Adipocyte (in vitro differentiated cells): ENCODE data around the gene MICU2.

Source experiments
- DNase-seq: peaks from one replicate; pipeline ENCODE4 v3.0.0-alpha.2; 2015; ENCODE audit warnings: low read depth
- H3K27me3 ChIP-seq: replicated peaks from 2 replicates; pipeline ENCODE4 v1.7.0; 2013; ENCODE audit warnings: mild to moderate bottlenecking, low read length, moderate library complexity; ENCODE audit not compliant: control insufficient read depth, insufficient read depth
- H3K36me3 ChIP-seq: 2 replicates; pipeline ENCODE4 v1.7.0; 2013; ENCODE audit warnings: low read length, mild to moderate bottlenecking, moderate library complexity; ENCODE audit not compliant: control insufficient read depth, insufficient read depth, severe bottlenecking
- H3K4me1 ChIP-seq: 2 replicates; pipeline ENCODE4 v1.7.0; 2013; ENCODE audit warnings: mild to moderate bottlenecking, low read length, moderate library complexity; ENCODE audit not compliant: control insufficient read depth, insufficient read depth
- H3K4me3 ChIP-seq: 2 replicates; pipeline ENCODE4 v1.7.0; 2013; ENCODE audit warnings: mild to moderate bottlenecking, low read length, moderate library complexity
- H3K9ac ChIP-seq: 2 replicates; pipeline ENCODE4 v1.7.0; 2013; ENCODE audit warnings: mild to moderate bottlenecking, low read length, moderate library complexity
- H3K9me3 ChIP-seq: 2 replicates; pipeline ENCODE4 v1.7.0; 2013; ENCODE audit warnings: mild to moderate bottlenecking, low read length, moderate library complexity; ENCODE audit not compliant: control insufficient read depth

The MICU2 gene

GRCh38 chr13:21526707-21527540 lies 77.0 kb downstream of the MICU2 start:
- Histone ChIP-seq H3K27me3 (no peaks in the 10 kb centered on the region), H3K4me3 (no peak overlapping the region), H3K4me1 (no peaks in the 10 kb centered on the region), H3K9ac (no peak overlapping the region), H3K9me3 (no peaks in the 10 kb centered on the region), H3K36me3 (peaks cover 2% of the 10 kb centered on the region)
- DNase-seq = no peak

- peaks cover 10% of the 10 kb centered on the region for H3K36me3 ChIP-seq
- no peaks in the 10 kb centered on the region for H3K9me3 ChIP-seq
- no peak overlapping the region for H3K4me3 ChIP-seq
- DNase-seq = no peak
- no peak overlapping the region for H3K9ac ChIP-seq
- no peaks in the 10 kb centered on the region for H3K4me1 ChIP-seq
- no peaks in the 10 kb centered on the region for H3K27me3 ChIP-seq
Measured at GRCh38 chr13:21522847-21523246, 81.1 kb downstream of the MICU2 start.

GRCh38 chr13:21522130-21522529 lies 81.8 kb downstream of the MICU2 start:
- Histone ChIP-seq H3K9ac (no peak overlapping the region), H3K36me3 (peaks cover 13% of the 10 kb centered on the region), H3K4me1 (no peaks in the 10 kb centered on the region), H3K9me3 (no peaks in the 10 kb centered on the region), H3K4me3 (no peak overlapping the region), H3K27me3 (no peaks in the 10 kb centered on the region)
- no peak for DNase-seq

- Histone ChIP-seq H3K4me1 (no peaks in the 10 kb centered on the region), H3K9me3 (no peaks in the 10 kb centered on the region), H3K27me3 (no peaks in the 10 kb centered on the region), H3K9ac (no peak overlapping the region), H3K36me3 (peaks cover 18% of the 10 kb centered on the region), H3K4me3 (no peak overlapping the region)
- no peak for DNase-seq
Measured at GRCh38 chr13:21518617-21519144, 85.3 kb downstream of the MICU2 start.

DNA sequence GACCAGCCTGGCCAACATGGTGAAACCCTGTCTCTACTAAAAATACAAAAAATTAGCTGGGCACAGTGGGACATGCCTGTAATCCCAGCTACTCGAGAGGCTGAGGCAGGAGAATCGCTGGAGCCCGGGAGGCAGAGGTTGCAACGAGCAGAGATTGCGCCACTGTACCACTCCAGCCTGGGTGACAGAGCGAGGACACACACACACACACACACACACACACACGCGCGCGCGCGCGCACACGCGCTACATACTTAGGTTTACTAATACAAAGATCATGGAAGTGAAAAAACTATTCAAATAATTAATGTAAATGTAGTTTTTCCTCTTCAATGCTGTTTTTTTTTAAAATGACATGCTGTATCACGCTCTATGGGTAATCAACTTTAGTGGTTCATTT lies 86.4 kb downstream of the MICU2 start:
- Histone ChIP-seq H3K36me3 (peaks cover 25% of the 10 kb centered on the region), H3K4me1 (no peaks in the 10 kb centered on the region), H3K9ac (no peak overlapping the region), H3K9me3 (no peaks in the 10 kb centered on the region), H3K27me3 (no peaks in the 10 kb centered on the region), H3K4me3 (no peak overlapping the region)
- DNase-seq = no peak

DNA sequence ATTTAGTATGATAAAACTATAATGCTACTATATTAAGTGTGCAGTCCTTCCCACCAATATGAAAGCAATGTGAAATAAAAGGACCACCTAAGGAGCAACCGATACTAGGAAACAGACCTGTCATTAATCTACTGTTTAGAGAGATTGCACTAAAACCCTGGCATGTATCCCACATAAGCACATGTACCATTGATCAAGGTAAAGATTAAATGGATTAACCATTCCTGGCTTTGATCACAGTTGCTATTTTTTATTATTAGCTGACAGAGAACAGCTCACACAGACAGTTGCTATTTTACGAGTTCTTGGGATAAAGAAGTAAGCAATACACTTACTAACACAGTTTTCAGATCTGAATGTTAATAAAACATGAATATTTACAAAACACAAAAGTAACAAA lies 87.2 kb downstream of the MICU2 start:
- H3K9me3 ChIP-seq = no peaks in the 10 kb centered on the region
- H3K27me3 ChIP-seq = no peaks in the 10 kb centered on the region
- peaks cover 29% of the 10 kb centered on the region for H3K36me3 ChIP-seq
- H3K4me3 ChIP-seq = no peak overlapping the region
- DNase-seq = no peak
- H3K9ac ChIP-seq = no peak overlapping the region
- no peaks in the 10 kb centered on the region for H3K4me1 ChIP-seq

- peaks cover 43% of the 10 kb centered on the region for H3K36me3 ChIP-seq
- H3K27me3 ChIP-seq = no peaks in the 10 kb centered on the region
- no peak for DNase-seq
- H3K9ac ChIP-seq = no peak overlapping the region
- no peak overlapping the region for H3K4me3 ChIP-seq
- H3K4me1 ChIP-seq = no peaks in the 10 kb centered on the region
- no peaks in the 10 kb centered on the region for H3K9me3 ChIP-seq
Measured at GRCh38 chr13:21511849-21512248, 92.1 kb downstream of the MICU2 start.

- Histone ChIP-seq H3K9me3 (no peaks in the 10 kb centered on the region), H3K4me3 (no peak overlapping the region), H3K27me3 (no peaks in the 10 kb centered on the region), H3K36me3 (peaks cover 22% of the 10 kb centered on the region), H3K4me1 (no peaks in the 10 kb centered on the region), H3K9ac (no peak overlapping the region)
- DNase-seq = no peak
Measured at GRCh38 chr13:21504379-21504778, 99.6 kb downstream of the MICU2 start.

DNA sequence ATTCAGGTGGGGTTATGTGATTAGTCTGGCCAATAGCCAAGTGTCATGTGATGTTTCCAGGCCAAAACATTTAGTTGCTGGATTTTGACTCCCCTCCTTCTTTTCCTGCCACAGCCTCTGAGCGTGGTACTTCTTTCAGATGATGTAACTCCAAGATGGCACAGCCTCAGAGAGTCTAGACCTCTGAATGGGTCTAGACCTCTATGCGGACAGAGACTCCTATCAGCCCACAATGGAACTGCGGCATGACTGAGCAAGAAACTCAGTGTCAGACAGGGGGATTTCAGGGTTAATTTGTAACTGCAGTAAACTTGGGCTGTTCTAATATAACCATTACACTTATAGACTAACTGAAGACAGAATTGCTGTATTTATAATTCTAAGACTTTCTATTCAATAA lies 102.3 kb downstream of the MICU2 start:
- no peak for DNase-seq

DNA sequence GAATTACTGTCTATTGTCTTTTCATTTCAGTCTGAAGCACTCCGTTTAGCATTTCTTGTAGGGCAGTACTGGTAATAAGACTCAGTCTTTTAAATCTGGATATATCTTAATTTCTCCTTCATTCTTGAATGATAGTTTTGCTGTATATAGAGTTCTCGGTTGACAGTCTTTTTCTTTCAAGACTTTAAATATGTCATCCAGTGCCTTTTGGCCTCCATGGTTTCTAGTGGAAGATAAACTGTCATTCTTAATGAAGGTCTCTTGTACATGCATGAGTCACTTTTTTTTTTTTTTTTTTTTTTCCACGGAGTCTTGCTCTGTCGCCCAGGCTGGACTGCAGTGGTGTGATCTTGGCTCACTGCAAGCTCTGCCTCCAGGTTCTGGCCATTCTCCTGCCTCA lies 117.6 kb downstream of the MICU2 start:
- H3K9me3 ChIP-seq = peaks cover 16% of the 10 kb centered on the region
- no peaks in the 10 kb centered on the region for H3K27me3 ChIP-seq
- no peaks in the 10 kb centered on the region for H3K4me1 ChIP-seq
- no peak overlapping the region for H3K4me3 ChIP-seq
- DNase-seq = no peak
- H3K9ac ChIP-seq = no peak overlapping the region
- peaks cover 13% of the 10 kb centered on the region for H3K36me3 ChIP-seq

More for the DNA sequence above, 102.3 kb downstream of the MICU2 start:
- Histone ChIP-seq H3K36me3 (peaks cover 11% of the 10 kb centered on the region), H3K4me3 (no peak overlapping the region), H3K4me1 (no peaks in the 10 kb centered on the region), H3K9me3 (no peaks in the 10 kb centered on the region), H3K27me3 (no peaks in the 10 kb centered on the region), H3K9ac (no peak overlapping the region)

- Histone ChIP-seq H3K4me3 (no peak overlapping the region), H3K9ac (no peak overlapping the region), H3K9me3 (peaks cover 16% of the 10 kb centered on the region), H3K36me3 (no peaks in the 10 kb centered on the region), H3K4me1 (peaks cover 5% of the 10 kb centered on the region), H3K27me3 (no peaks in the 10 kb centered on the region)
- DNase-seq = no peak
Measured at GRCh38 chr13:21483748-21484147, 120.2 kb downstream of the MICU2 start.
